ENCODE measurements around the gene EHMT2. TPM values are rescaled to one million over a fixed set of nuclear protein-coding genes. Genes with fewer than 3 reads are reported as not detected.

EHMT2 gene
- total RNA-seq, 2 experiments from 2014 or later, result 45.5 to 46.0 TPM

Other genes starting within 250 kb of the EHMT2 start
- 100 to 1,000 TPM; 351 to 354 TPM for gene BAG6, start 245.0 kb downstream of the EHMT2 start, total RNA-seq
- gene APOM, start 241.8 kb downstream of the EHMT2 start, total RNA-seq, result 1 to 10 TPM; 2.9 to 3.1 TPM
- 10 to 100 TPM; 15.8 to 16.9 TPM for gene C6orf47, start 236.9 kb downstream of the EHMT2 start, total RNA-seq
- 10 to 100 TPM; 31.6 to 32.3 TPM for gene GPANK1, start 232.7 kb downstream of the EHMT2 start, total RNA-seq
- gene CSNK2B, start 231.6 kb downstream of the EHMT2 start, total RNA-seq, result 100 to 1,000 TPM; 227 to 234 TPM
- gene LY6G5B, start 227.7 kb downstream of the EHMT2 start, total RNA-seq, result 10 to 100 TPM in 1 of 2 experiments, 1 to 10 TPM in 1; 9.2 to 11.6 TPM
- gene LY6G5C, start 216.6 kb downstream of the EHMT2 start, total RNA-seq, result 1 to 10 TPM; 1.4 to 1.8 TPM
- gene ABHD16A, start 194.4 kb downstream of the EHMT2 start, total RNA-seq, result 10 to 100 TPM; 29.1 to 29.6 TPM
- not detected for gene LY6G6F, start 190.8 kb downstream of the EHMT2 start, total RNA-seq
- gene LY6G6D, start 182.3 kb downstream of the EHMT2 start, total RNA-seq, result not detected
- gene LY6G6C, start 176.0 kb downstream of the EHMT2 start, total RNA-seq, result not detected
- gene MPIG6B, start 174.3 kb downstream of the EHMT2 start, total RNA-seq, result not detected
- 1 to 10 TPM; 6.2 to 6.6 TPM for gene DDAH2, start 168.4 kb downstream of the EHMT2 start, total RNA-seq
- gene CLIC1, start 161.2 kb downstream of the EHMT2 start, total RNA-seq, result 100 to 1,000 TPM; 430 to 442 TPM
- 10 to 100 TPM; 80.9 to 83.8 TPM for gene MSH5, start 157.7 kb downstream of the EHMT2 start, total RNA-seq
- 10 to 100 TPM; 11.3 to 13.2 TPM for gene SAPCD1, start 135.0 kb downstream of the EHMT2 start, total RNA-seq
- gene VWA7, start 120.4 kb downstream of the EHMT2 start, total RNA-seq, result 1 to 10 TPM; 2.0 to 2.1 TPM
- gene VARS1, start 101.9 kb downstream of the EHMT2 start, total RNA-seq, result 100 to 1,000 TPM; 141 to 153 TPM
- gene LSM2, start 90.7 kb downstream of the EHMT2 start, total RNA-seq, result 100 to 1,000 TPM; 142 to 143 TPM
- 1 to 10 TPM; 2.0 TPM for gene HSPA1L, start 82.4 kb downstream of the EHMT2 start, total RNA-seq
- gene HSPA1A, start 82.2 kb downstream of the EHMT2 start, total RNA-seq, result 10 to 100 TPM; 68.5 to 69.9 TPM
- gene HSPA1B, start 70.0 kb downstream of the EHMT2 start, total RNA-seq, result 10 to 100 TPM; 59.5 to 62.3 TPM
- 10 to 100 TPM; 13.0 to 13.4 TPM for gene NEU1, start 34.9 kb downstream of the EHMT2 start, total RNA-seq
- under 1 TPM in 1 of 2 experiments, not detected in 1; 0.17 TPM for gene SLC44A4, start 18.7 kb downstream of the EHMT2 start, total RNA-seq
- gene ZBTB12, start 4.4 kb upstream of the EHMT2 start, total RNA-seq, result 1 to 10 TPM; 1.8 to 2.0 TPM
- gene C2, start 30.0 kb upstream of the EHMT2 start, total RNA-seq, result 1 to 10 TPM in 1 of 2 experiments, under 1 TPM in 1; 0.97 to 1.0 TPM
- under 1 TPM; 0.76 to 0.82 TPM for gene CFB, start 48.4 kb upstream of the EHMT2 start, total RNA-seq
- 10 to 100 TPM; 87.1 to 89.0 TPM for gene NELFE, start 61.3 kb upstream of the EHMT2 start, total RNA-seq
- 100 to 1,000 TPM in 1 of 2 experiments, 10 to 100 TPM in 1; 95.7 to 101 TPM for gene SKIC2, start 61.5 kb upstream of the EHMT2 start, total RNA-seq
- gene DXO, start 74.4 kb upstream of the EHMT2 start, total RNA-seq, result 10 to 100 TPM; 10.8 to 12.3 TPM
- gene C4A, start 84.4 kb upstream of the EHMT2 start, total RNA-seq, result 1 to 10 TPM; 4.5 to 4.8 TPM
- 1 to 10 TPM; 3.1 to 5.5 TPM for gene C4B, start 117.1 kb upstream of the EHMT2 start, total RNA-seq
- gene CYP21A2, start 140.7 kb upstream of the EHMT2 start, total RNA-seq, result under 1 TPM in 1 of 2 experiments, not detected in 1; 0.24 TPM
- 1 to 10 TPM; 5.2 to 5.8 TPM for gene TNXB, start 211.6 kb upstream of the EHMT2 start, total RNA-seq
- gene ATF6B, start 230.5 kb upstream of the EHMT2 start, total RNA-seq, result 10 to 100 TPM; 67.4 to 80.9 TPM
- 1 to 10 TPM; 7.0 to 7.8 TPM for gene FKBPL, start 232.6 kb upstream of the EHMT2 start, total RNA-seq

Measured in activated CD4-positive, alpha-beta memory T cell treated with anti-CD3 and anti-CD28 coated beads for 36 hours (primary cell).